Right lobe of liver (tissue), 6 donors: Measurements from ENCODE around the gene USP8. TPM values are rescaled to one million over a fixed set of nuclear protein-coding genes. Genes with fewer than 3 reads are reported as not detected.

ENCODE experiments used
- ATAC-seq, 4 donors: fragments of 200-7000 bp; cut with Tn5 transposase; one replicate each; pipeline ENCODE4 v1.9.1; 2020; ENCODE audit warnings: mild to moderate bottlenecking in 4 of 4, moderate library complexity in 4 of 4
- DNase-seq, 3 donors: peaks; one replicate each; pipeline ENCODE4 v3.0.0-alpha.2; 2020
- H3K27ac ChIP-seq, 3 donors: fragments of 200-600 bp; one replicate each; pipeline ENCODE4 v1.8.0; 2022
- H3K27me3 ChIP-seq, 2 donors: fragments of 200-600 bp; one replicate each; pipeline ENCODE4 v1.8.0; 2022
- H3K36me3 ChIP-seq, 4 donors: fragments of 200-600 bp; sonication (generic) in 1 of 4; one replicate each; pipeline versions ENCODE4 v1.5.1 to v1.8.0; 2017 to 2022; ENCODE audit warnings: control low read depth in 1 of 4
- H3K4me1 ChIP-seq, 4 donors: fragments of 200-600 bp; sonication (generic) in 1 of 4; one replicate each; pipeline versions ENCODE4 v1.5.1 to v1.8.0; 2017 to 2022; ENCODE audit warnings: control low read depth in 1 of 4
- H3K4me3 ChIP-seq, 3 donors: fragments of 200-600 bp; one replicate each; pipeline ENCODE4 v1.8.0; 2022
- H3K9me3 ChIP-seq, 4 donors: fragments of 200-600 bp; sonication (generic) in 1 of 4; one replicate each; pipeline versions ENCODE4 v1.5.1 to v1.8.0; 2017 to 2022; ENCODE audit warnings: control low read depth in 1 of 4
- POLR2A ChIP-seq: fragments of 450-650 bp; IDR thresholded peaks from one replicate; pipeline ENCODE4 v1.6.1; 2017; ENCODE audit warnings: antibody characterized with exemption, mild to moderate bottlenecking
- WGBS: methylation state at CpG from one replicate; pipeline ENCODE4 v1.1.6; 2018; ENCODE audit warnings: low coverage, low lambda C conversion rate; ENCODE audit not compliant: insufficient coverage; ENCODE audit errors: missing lambda C conversion rate; 5-methylcytosine and 5-hydroxymethylcytosine counted together
- intact Hi-C, 2 donors: fragments of 100-400 bp; cut with DNase I; formaldehyde crosslinking; loops; one replicate each; pipeline versions ENCODE4 v1.11.2 to v1.14.1; 2022
- small RNA-seq, 2 experiments: library from RNA; depleted of rRNA; stranded (forward); fragments of <200 nt; gene quantifications; one replicate each; pipeline ENCODE3, GENCODE V24; 2016
- total RNA-seq, 6 experiments: library from RNA; depleted of rRNA in 2 of 6; stranded (reverse); fragments of >200 nt in 2 of 6; fragmentation: NEBNext Ultra II Directional in 3 of 6; extraction: Animal tissue kit (Norgen Biotek cat#: 25700) in 3 of 6; gene quantifications; one replicate each; pipeline versions ENCODE4 v1.1.0 to v1.2.4, GENCODE V29; 2016 to 2023
- TF ChIP-seq, protein P1 (sequence below), 4 donors: fragments of 200-600 bp in 3 of 4; fragments of 450-650 bp in 1 of 4; IDR thresholded peaks; one replicate each; pipeline versions ENCODE4 v1.5.1 to v1.8.0; 2016 to 2022; ENCODE audit warnings: antibody characterized with exemption in 4 of 4, mild to moderate bottlenecking in 2 of 4
- donor health status: DM: no; HTN: yes; CAD: no.
- donor health status: DM: no; HTN: no; CAD: no.
- donor health status: DM: no; HTN: no; CAD: no.
- donor health status: DM: no; HTN: yes; CAD: no.
- donor health status: DM: no; HTN: yes; CAD: no.

Gene USP8
- total RNA-seq, 6 experiments from 2014 or later: 26.0 to 38.7 (median 34.6) TPM

DNA sequence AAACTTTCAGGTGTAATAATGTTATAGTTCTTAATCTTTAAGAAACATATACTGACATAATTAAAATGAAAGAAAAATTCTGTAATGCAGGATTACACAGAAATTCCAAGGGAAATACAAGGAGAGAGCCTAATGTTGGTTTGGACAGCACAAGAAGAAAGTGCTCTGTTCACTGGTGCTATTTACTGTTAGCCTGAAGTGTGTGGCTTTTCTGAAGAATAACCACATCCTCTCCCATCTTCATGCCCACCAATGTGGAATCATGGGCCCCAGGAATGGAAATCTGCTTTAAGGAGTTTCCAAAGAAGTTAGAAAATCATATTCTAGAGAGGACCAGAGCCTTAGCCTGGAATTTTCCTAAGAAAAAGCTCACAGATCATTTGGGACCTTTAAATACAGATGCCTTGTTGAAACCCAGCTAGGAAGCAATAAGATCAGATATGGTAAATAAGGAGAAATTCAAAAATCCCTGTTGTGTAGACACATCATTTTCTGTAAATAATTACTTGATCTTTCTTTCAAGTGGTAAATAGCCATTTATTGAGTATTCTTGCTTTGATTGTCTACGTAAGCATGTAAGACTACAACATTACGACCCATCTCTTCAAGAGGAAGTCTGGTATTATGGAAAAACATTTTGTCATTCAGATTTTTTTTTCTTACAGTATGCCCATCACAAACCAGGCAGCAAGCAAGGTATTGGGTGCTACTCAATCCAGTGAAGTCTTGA lies 132.6 kb downstream of the USP8 start:
- no peaks in the 10 kb centered on the region for H3K9me3 ChIP-seq
- TF ChIP-seq, protein P1, sequence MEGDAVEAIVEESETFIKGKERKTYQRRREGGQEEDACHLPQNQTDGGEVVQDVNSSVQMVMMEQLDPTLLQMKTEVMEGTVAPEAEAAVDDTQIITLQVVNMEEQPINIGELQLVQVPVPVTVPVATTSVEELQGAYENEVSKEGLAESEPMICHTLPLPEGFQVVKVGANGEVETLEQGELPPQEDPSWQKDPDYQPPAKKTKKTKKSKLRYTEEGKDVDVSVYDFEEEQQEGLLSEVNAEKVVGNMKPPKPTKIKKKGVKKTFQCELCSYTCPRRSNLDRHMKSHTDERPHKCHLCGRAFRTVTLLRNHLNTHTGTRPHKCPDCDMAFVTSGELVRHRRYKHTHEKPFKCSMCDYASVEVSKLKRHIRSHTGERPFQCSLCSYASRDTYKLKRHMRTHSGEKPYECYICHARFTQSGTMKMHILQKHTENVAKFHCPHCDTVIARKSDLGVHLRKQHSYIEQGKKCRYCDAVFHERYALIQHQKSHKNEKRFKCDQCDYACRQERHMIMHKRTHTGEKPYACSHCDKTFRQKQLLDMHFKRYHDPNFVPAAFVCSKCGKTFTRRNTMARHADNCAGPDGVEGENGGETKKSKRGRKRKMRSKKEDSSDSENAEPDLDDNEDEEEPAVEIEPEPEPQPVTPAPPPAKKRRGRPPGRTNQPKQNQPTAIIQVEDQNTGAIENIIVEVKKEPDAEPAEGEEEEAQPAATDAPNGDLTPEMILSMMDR (IDR thresholded peaks at IDR 0.05): no peak
- 76% methylated on average over 2 of the region's 2 CpGs for WGBS
- H3K27ac ChIP-seq: no peak overlapping the region
- H3K36me3 ChIP-seq: peaks cover 0 to 8% (median 2%) of the 10 kb centered on the region in 4 donors
- no peak overlapping the region for H3K4me3 ChIP-seq
- H3K27me3 ChIP-seq: no peaks in the 10 kb centered on the region
- intact Hi-C loops: no loop called here
- H3K4me1 ChIP-seq: no peaks in the 10 kb centered on the region
- ATAC-seq (no peak), DNase-seq (no peak)

DNA sequence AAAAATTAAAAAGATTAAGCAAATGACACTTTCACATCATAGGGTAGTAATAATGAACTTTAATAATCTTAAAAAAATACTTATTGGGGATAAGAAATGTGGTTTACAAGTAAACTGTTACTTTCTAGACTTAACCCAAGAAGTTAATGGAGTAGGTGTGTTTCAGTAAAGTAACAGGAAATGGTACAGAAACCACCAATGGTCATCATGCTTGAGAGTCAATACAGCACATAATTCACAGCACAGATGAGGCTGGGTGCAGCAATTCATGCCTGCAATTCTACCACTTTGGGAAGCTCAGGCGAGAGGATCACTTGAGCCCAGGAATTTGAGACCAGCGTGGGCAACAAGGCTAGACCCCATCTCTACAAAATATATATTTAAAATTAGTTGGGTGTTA lies 133.8 kb downstream of the USP8 start:
- DNase-seq (no peak), ATAC-seq (no peak)
- H3K27ac ChIP-seq: no peak overlapping the region
- peaks cover 0 to 17% (median 3%) of the 10 kb centered on the region in 4 donors for H3K36me3 ChIP-seq
- H3K4me3 ChIP-seq: no peak overlapping the region
- H3K27me3 ChIP-seq: no peaks in the 10 kb centered on the region
- H3K4me1 ChIP-seq: no peaks in the 10 kb centered on the region
- WGBS: 96% methylated on average over 2 of the region's 2 CpGs
- no peaks in the 10 kb centered on the region for H3K9me3 ChIP-seq
- TF ChIP-seq, protein P1 (IDR thresholded peaks at IDR 0.05): no peak
- TF ChIP-seq POLR2A: no peak
- intact Hi-C loops: no loop called here

DNA sequence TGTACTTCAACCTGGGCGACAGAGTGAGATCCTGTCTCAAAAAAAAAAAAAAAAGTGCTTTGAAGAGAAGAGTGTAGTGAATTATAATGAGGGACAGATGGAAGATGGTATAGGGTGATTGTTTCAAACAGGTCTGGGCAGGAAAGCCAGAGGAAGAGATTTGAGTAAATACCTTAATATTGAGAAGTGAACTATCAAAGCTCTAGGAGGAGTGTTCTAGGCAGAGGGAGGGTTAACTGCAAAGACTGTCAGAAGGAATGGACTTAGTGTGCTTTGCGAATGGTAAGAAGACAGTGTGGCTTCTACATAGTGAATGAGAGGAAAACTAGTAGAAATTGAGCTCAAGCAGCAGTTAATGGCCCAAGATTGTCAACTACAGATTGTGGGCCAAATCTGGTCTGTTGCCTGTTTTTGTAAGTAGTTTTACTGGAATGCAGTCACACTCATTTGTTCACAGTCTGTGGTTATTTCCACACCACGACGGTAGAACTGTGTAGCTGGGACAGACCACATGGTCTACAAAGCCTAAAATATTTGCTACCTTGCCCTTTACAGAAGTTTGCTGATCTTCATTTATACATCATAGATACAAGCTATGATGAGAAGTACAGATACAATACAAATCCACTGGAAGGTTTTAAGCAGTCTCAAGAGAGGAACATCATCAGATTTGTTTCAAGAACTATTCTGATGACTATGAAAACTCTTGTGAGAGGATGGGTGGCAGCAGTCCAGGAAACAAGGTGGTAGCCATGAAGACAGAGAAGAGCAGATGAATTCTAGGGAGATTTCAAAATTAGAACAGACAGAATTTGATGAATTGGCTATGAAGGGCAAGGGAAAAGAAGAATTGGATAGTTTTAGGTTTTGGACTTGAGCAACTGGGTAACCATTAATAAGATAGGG lies 138.8 kb downstream of the USP8 start:
- Histone ChIP-seq H3K4me1 (no peaks in the 10 kb centered on the region), H3K4me3 (no peak overlapping the region), H3K27ac (no peak overlapping the region), H3K27me3 (no peaks in the 10 kb centered on the region), H3K36me3 (peaks cover 0 to 41% (median 5%) of the 10 kb centered on the region in 4 donors), H3K9me3 (no peaks in the 10 kb centered on the region)
- ATAC-seq: no peak
- DNase-seq: no peak
- intact Hi-C loops: no loop called here
- 75% methylated on average over 4 of the region's 4 CpGs for WGBS
- TF ChIP-seq, protein P1 (IDR thresholded peaks at IDR 0.05): no peak
- TF ChIP-seq POLR2A: no peak

DNA sequence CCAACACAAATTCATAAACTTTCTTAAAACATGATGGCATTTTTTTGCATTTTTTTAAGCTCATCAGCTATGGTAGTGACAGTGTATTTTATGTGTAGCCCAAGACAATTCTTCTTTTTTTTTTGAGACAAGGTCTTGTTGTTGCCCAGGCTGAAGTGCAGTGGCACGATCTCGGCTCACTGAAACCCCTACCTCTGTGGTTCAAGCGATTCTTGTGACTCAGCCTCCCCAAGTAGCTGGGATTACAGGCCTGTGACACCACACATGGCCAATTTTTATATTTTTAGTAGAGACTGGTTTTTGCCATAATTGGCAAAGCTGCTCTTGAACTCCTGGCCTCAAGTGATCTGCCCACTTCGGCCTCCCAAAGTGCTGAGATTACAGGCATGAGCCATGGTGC lies 139.6 kb downstream of the USP8 start:
- H3K27me3 ChIP-seq: no peaks in the 10 kb centered on the region

More for the DNA sequence above, 139.6 kb downstream of the USP8 start:
- no peaks in the 10 kb centered on the region for H3K4me1 ChIP-seq
- no peaks in the 10 kb centered on the region for H3K9me3 ChIP-seq
- DNase-seq: no peak
- TF ChIP-seq, protein P1 (IDR thresholded peaks at IDR 0.05): no peak
- no peak for TF ChIP-seq POLR2A
- WGBS: 96% methylated on average over 4 of the region's 4 CpGs
- intact Hi-C loops: no loop called here
- H3K36me3 ChIP-seq: peaks cover 0 to 48% (median 6%) of the 10 kb centered on the region in 4 donors
- H3K27ac ChIP-seq: no peak overlapping the region
- no peak for ATAC-seq
- H3K4me3 ChIP-seq: no peak overlapping the region

Small RNAs within 50 kb of the gene (small RNA-seq; reads per million reads assigned to genes)
- 0 to 0.26 reads per million in 2 experiments for gene RNA5SP395

Other genes with a start within 250 kb of the USP8 start
- 100 to 1,000 TPM in 5 of 6 experiments, 10 to 100 TPM in 1; 76.8 to 366 (median 172) TPM for gene SLC27A2, start 242.2 kb upstream of the USP8 start, total RNA-seq
- gene HDC, start 158.7 kb upstream of the USP8 start, total RNA-seq: under 1 TPM in 3 of 6 experiments, not detected in 3; 0.26 to 0.47 (median 0.34) TPM
- 10 to 100 TPM in 2 of 6 experiments, 1 to 10 TPM in 4; 5.4 to 10.5 (median 9.4) TPM for gene GABPB1, start 69.2 kb upstream of the USP8 start, total RNA-seq
- under 1 TPM in 4 of 6 experiments, not detected in 2; 0.42 to 0.90 (median 0.72) TPM for gene USP50, start 122.3 kb downstream of the USP8 start, total RNA-seq